Upper lobe of left lung (tissue), 4 donors: Measurements from ENCODE around the gene RABGEF1.

Experiments
- EP300 ChIP-seq, 4 donors: sonication (generic); formaldehyde crosslinking; IDR thresholded peaks; one replicate each; pipeline ENCODE4 v1.5.1; 2017; ENCODE audit warnings: antibody characterized with exemption in 4 of 4, control low read depth in 2 of 4
- POLR2A ChIP-seq, 4 donors: fragments of 450-650 bp; IDR thresholded peaks; one replicate each; pipeline ENCODE4 v1.5.1; 2016 to 2017; ENCODE audit warnings: antibody characterized with exemption in 4 of 4, mild to moderate bottlenecking in 2 of 4
- TF ChIP-seq, protein P1 (sequence below), 6 experiments: fragments of 450-650 bp in 4 of 6; fragments of 200-600 bp in 2 of 6; sonication (generic) in 2 of 6; IDR thresholded peaks; one replicate each; pipeline ENCODE4 v1.5.1; 2016 to 2019; ENCODE audit warnings: antibody characterized with exemption in 6 of 6

DNA sequence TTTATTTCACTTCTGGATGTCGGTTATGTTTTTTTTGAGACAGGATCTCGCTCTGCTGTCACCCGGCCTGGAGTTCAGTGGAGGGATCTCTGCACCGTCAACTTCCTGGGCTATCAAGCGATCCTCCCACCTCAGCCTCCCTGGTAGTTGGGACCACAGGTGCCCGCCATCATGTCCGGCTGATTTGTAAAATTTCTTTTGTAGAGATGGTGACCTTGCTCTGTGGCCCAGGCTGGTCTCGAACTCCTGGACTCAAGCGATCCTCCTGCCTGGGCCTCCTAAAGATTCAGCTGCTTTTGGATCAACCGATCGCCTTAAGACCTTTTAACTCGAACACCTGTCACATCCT, 606 bp upstream of the RABGEF1 start:
- TF ChIP-seq, protein P1, sequence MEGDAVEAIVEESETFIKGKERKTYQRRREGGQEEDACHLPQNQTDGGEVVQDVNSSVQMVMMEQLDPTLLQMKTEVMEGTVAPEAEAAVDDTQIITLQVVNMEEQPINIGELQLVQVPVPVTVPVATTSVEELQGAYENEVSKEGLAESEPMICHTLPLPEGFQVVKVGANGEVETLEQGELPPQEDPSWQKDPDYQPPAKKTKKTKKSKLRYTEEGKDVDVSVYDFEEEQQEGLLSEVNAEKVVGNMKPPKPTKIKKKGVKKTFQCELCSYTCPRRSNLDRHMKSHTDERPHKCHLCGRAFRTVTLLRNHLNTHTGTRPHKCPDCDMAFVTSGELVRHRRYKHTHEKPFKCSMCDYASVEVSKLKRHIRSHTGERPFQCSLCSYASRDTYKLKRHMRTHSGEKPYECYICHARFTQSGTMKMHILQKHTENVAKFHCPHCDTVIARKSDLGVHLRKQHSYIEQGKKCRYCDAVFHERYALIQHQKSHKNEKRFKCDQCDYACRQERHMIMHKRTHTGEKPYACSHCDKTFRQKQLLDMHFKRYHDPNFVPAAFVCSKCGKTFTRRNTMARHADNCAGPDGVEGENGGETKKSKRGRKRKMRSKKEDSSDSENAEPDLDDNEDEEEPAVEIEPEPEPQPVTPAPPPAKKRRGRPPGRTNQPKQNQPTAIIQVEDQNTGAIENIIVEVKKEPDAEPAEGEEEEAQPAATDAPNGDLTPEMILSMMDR (IDR thresholded peaks at IDR 0.05), result no peak
- TF ChIP-seq EP300 (IDR thresholded peaks at IDR 0.05), result no peak
- TF ChIP-seq POLR2A (IDR thresholded peaks at IDR 0.05), result no peak
